ACC112 (cell line): Measurements from ENCODE around the gene HOXA6.

Experiments
- H2AFZ ChIP-seq: fragments of 200-600 bp; sonication (generic); one replicate; pipeline ENCODE4 v1.6.0; 2017; ENCODE audit warnings: antibody characterized with exemption, low read length; ENCODE audit not compliant: unreplicated experiment
- H3K27ac ChIP-seq: fragments of 200-600 bp; sonication (generic); 2 replicates; pipeline ENCODE4 v1.5.1; 2014; ENCODE audit warnings: low read depth, mild to moderate bottlenecking, antibody characterized with exemption, low read length, moderate library complexity
- H3K27me3 ChIP-seq: fragments of 200-600 bp; sonication (generic); 2 replicates; pipeline ENCODE4 v1.6.1; 2014; ENCODE audit warnings: mild to moderate bottlenecking, antibody characterized with exemption, low read length, moderate library complexity, mixed read lengths; ENCODE audit not compliant: insufficient read depth
- H3K36me3 ChIP-seq: fragments of 200-600 bp; sonication (generic); 2 replicates; pipeline ENCODE4 v1.6.1; 2016; ENCODE audit warnings: mild to moderate bottlenecking, antibody characterized with exemption, low read length, moderate library complexity, mixed read lengths; ENCODE audit not compliant: insufficient read depth
- H3K4me1 ChIP-seq: fragments of 200-600 bp; sonication (generic); one replicate; pipeline ENCODE4 v1.6.1; 2016; ENCODE audit warnings: low read length, mixed read lengths; ENCODE audit not compliant: insufficient read depth, unreplicated experiment, control insufficient read depth
- H3K4me3 ChIP-seq: fragments of 200-600 bp; sonication (generic); 2 replicates; pipeline ENCODE4 v1.5.1; 2014; ENCODE audit warnings: mild to moderate bottlenecking, low read depth, low read length
- H3K79me2 ChIP-seq: fragments of 200-600 bp; sonication (generic); one replicate; pipeline ENCODE4 v1.6.0; 2016; ENCODE audit warnings: low read length; ENCODE audit not compliant: control insufficient read depth, unreplicated experiment, insufficient read depth

The HOXA6 gene

GRCh38 chr7:27182861-27183681, 35.5 kb upstream of the HOXA6 start:
- no peaks in the 10 kb centered on the region for H3K79me2 ChIP-seq
- H3K36me3 ChIP-seq = no peaks in the 10 kb centered on the region
- H3K27me3 ChIP-seq = peaks cover 90% of the 10 kb centered on the region
- no peak overlapping the region for H2AFZ ChIP-seq
- peaks cover 3% of the 10 kb centered on the region for H3K4me1 ChIP-seq
- H3K4me3 ChIP-seq = peak overlapping the region; percentile 78
- H3K27ac ChIP-seq = no peak overlapping the region

DNA sequence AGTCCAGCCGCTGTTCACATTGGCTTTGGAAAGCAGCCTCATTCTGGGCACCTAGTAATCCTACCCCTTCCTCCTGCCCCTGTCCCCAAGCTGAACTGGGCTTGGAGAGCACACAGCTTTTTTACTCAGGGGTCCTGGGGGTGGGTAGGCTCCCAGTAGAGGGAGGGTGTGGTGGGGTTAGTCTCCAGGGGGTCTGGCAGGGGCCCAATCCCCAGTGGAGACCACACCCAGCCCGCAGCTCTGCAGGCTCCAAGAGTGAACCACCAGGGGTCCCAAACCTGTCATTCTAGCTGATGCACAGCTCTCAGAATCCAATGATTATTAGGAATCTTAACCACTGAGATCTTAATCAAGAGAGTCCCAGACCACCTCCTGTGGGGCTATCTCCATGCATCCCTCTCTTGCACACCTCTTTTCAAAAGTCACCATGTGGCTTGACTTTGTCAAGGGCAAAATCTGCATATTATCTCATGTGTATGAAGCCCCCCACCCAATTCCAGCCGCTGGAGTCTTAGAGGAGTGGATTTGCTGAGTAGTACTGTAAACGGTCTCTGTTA, 34.8 kb upstream of the HOXA6 start:
- Histone ChIP-seq H2AFZ (no peak overlapping the region), H3K27ac (no peak overlapping the region), H3K79me2 (no peaks in the 10 kb centered on the region), H3K4me3 (no peak overlapping the region), H3K27me3 (peaks cover 88% of the 10 kb centered on the region), H3K4me1 (peaks cover 3% of the 10 kb centered on the region), H3K36me3 (no peaks in the 10 kb centered on the region)

GRCh38 chr7:27181795-27182275, 34.3 kb upstream of the HOXA6 start:
- H3K4me3 ChIP-seq = no peak overlapping the region
- no peaks in the 10 kb centered on the region for H3K36me3 ChIP-seq
- H3K27me3 ChIP-seq = peaks cover 85% of the 10 kb centered on the region
- no peak overlapping the region for H3K27ac ChIP-seq
- H3K79me2 ChIP-seq = no peaks in the 10 kb centered on the region
- H2AFZ ChIP-seq = no peak overlapping the region
- H3K4me1 ChIP-seq = peaks cover 3% of the 10 kb centered on the region

DNA sequence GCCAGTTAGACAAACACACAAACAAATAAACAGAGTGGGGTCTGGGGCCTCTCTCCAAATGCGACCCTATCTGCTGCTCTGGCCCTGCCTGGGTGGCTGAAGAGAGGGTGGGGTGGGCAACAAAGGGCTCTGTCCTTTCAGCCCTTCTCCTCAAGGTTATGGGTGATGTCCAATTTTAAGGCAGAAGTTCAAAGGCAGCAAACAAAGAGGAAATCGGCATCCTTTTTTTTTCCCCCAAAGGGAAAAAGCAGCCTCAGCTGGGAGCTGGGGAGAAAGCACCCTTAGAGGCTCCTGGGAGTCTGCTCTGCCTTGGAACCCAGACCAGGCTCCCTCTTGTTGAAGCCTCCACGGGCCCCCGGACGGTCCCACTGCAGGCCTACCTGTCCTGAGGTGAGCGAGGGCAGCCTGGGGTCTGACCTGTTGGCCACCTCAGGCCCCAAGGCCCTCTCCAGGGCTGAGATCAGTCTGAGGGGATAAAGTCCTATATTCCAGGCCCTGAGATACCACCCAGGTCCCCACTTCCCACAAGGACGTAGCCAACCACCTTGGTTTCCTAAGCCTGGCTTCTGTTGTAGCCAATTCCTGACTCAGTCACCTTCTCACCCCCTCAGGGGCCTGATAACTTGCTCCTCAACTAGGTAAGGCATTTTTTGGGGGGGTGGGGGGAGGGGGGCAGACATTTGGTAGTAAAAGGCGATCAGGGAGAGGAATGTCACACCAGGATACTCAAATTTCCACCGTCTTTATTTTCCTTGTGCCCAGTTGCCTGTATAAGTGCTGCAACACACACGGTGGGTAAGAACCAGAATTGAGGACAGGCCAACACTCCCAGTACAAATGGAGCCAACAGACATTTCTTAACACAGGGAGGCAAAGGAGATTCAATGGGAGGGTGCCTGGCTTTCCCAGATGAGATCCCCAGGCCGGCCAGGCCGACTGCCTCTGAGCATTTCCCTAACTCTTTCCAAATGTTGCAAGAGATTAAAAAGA, 33.2 kb upstream of the HOXA6 start:
- H3K4me1 ChIP-seq = peaks cover 3% of the 10 kb centered on the region
- no peak overlapping the region for H3K27ac ChIP-seq
- H2AFZ ChIP-seq = no peak overlapping the region
- H3K36me3 ChIP-seq = no peaks in the 10 kb centered on the region
- no peaks in the 10 kb centered on the region for H3K79me2 ChIP-seq
- peaks cover 85% of the 10 kb centered on the region for H3K27me3 ChIP-seq
- H3K4me3 ChIP-seq = no peak overlapping the region

GRCh38 chr7:27179503-27180430, 32.2 kb upstream of the HOXA6 start:
- H3K27ac ChIP-seq = no peak overlapping the region
- no peaks in the 10 kb centered on the region for H3K36me3 ChIP-seq
- H3K27me3 ChIP-seq = peaks cover 85% of the 10 kb centered on the region
- H2AFZ ChIP-seq = no peak overlapping the region
- H3K79me2 ChIP-seq = no peaks in the 10 kb centered on the region
- H3K4me1 ChIP-seq = peaks cover 3% of the 10 kb centered on the region
- H3K4me3 ChIP-seq = peak overlapping the region; percentile 54

GRCh38 chr7:27179030-27179429, 31.5 kb upstream of the HOXA6 start:
- Histone ChIP-seq H3K79me2 (no peaks in the 10 kb centered on the region), H3K4me3 (peak overlapping the region; percentile 54; the same call in 1 of the 2 replicates)

GRCh38 chr7:27178366-27178765, 30.8 kb upstream of the HOXA6 start:
- H3K27ac ChIP-seq = no peak overlapping the region
- peaks cover 86% of the 10 kb centered on the region for H3K27me3 ChIP-seq
- H3K4me3 ChIP-seq = no peak overlapping the region
- H3K36me3 ChIP-seq = no peaks in the 10 kb centered on the region
- H3K79me2 ChIP-seq = no peaks in the 10 kb centered on the region
- H3K4me1 ChIP-seq = peaks cover 3% of the 10 kb centered on the region
- H2AFZ ChIP-seq = no peak overlapping the region

More at GRCh38 chr7:27179030-27179429, 31.5 kb upstream of the HOXA6 start:
- Histone ChIP-seq H3K36me3 (no peaks in the 10 kb centered on the region), H3K4me1 (peaks cover 3% of the 10 kb centered on the region), H2AFZ (no peak overlapping the region), H3K27ac (no peak overlapping the region), H3K27me3 (peaks cover 86% of the 10 kb centered on the region)

- H2AFZ ChIP-seq = no peak overlapping the region
- no peaks in the 10 kb centered on the region for H3K79me2 ChIP-seq
- H3K27me3 ChIP-seq = peaks cover 86% of the 10 kb centered on the region
- peaks cover 3% of the 10 kb centered on the region for H3K4me1 ChIP-seq
- no peak overlapping the region for H3K27ac ChIP-seq
- H3K4me3 ChIP-seq = no peak overlapping the region
- no peaks in the 10 kb centered on the region for H3K36me3 ChIP-seq
Observed at GRCh38 chr7:27177795-27178320, 30.3 kb upstream of the HOXA6 start.

DNA sequence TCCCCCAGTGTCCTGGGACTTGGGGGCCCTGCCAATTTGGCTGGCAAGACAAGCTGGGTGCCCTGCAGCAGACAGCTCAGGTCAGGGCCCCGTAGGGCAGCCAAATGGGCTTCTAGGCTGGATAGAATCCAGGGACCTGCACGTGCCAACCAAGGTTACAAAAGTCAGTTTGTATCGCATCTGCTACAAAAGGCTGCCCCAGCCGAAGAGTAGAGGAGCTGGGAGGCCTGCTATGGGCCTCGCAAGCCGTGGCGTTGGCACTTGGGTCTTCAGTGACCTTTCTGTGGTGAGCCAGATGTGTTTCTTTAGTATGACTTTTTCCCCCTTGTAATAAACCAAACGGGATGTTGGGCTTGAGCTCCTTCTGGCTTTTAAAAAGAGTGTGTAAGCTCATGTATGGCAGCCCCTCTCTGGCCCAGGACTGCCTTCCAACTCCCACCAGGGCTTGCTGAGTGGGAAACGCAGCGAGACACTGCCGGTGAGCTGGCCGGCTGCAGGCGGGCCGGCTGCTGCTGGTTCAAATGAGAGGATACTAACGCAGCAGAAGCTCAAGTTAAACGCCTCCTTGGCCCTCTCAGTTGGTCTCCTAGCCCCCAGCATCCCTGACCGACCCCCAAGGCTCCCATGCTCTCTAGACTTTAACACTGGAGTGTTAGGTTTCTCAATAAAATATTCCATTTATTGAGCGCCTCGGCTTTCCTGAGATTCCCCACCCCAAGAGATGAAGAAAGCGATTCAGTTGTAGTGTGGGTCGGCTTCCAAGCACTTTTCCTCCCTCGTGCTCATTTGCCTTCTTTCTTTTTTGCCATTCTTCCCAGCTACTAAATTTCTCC, 29.6 kb upstream of the HOXA6 start:
- H2AFZ ChIP-seq = no peak overlapping the region
- no peaks in the 10 kb centered on the region for H3K79me2 ChIP-seq
- H3K36me3 ChIP-seq = no peaks in the 10 kb centered on the region
- H3K27ac ChIP-seq = no peak overlapping the region
- no peak overlapping the region for H3K4me3 ChIP-seq
- H3K27me3 ChIP-seq = peaks cover 86% of the 10 kb centered on the region
- H3K4me1 ChIP-seq = peaks cover 3% of the 10 kb centered on the region
